Esophagus squamous epithelium (tissue), 5 donors: ENCODE measurements around the gene FAM163B. TPM values are rescaled to one million over a fixed set of nuclear protein-coding genes. Genes with fewer than 3 reads are reported as not detected.

ENCODE experiments used
- DNase-seq: peaks from one replicate; lab custom pipeline; 2025; lab: John Stamatoyannopoulos, UW
- H3K27ac ChIP-seq, 4 donors: fragments of 200-600 bp; sonication (generic); one replicate each; pipeline ENCODE4 v1.5.1; 2016 to 2019; ENCODE audit warnings: mild to moderate bottlenecking in 1 of 4
- H3K27me3 ChIP-seq, 4 donors: fragments of 200-600 bp; sonication (generic); 1 replicate in 3 of 4; 2 replicates in 1 of 4; pipeline versions ENCODE4 v1.5.1 to v1.6.0; 2017 to 2021; ENCODE audit warnings: antibody characterized with exemption in 1 of 4
- H3K36me3 ChIP-seq, 3 donors: fragments of 200-600 bp; sonication (generic); one replicate each; pipeline ENCODE4 v1.5.1; 2016 to 2019
- H3K4me1 ChIP-seq, 3 donors: fragments of 200-600 bp; sonication (generic); one replicate each; pipeline ENCODE4 v1.5.1; 2017 to 2019
- H3K4me3 ChIP-seq, 4 donors: fragments of 200-600 bp; sonication (generic); 1 replicate in 3 of 4; 2 replicates in 1 of 4; pipeline ENCODE4 v1.5.1; 2016 to 2019; ENCODE audit warnings: mild to moderate bottlenecking in 2 of 4, moderate library complexity in 1 of 4
- H3K9me3 ChIP-seq, 3 donors: fragments of 200-600 bp; sonication (generic); one replicate each; pipeline ENCODE4 v1.5.1; 2016 to 2019
- POLR2A ChIP-seq, 4 donors: fragments of 450-650 bp; IDR thresholded peaks; one replicate each; pipeline ENCODE4 v1.6.1; 2017; ENCODE audit warnings: antibody characterized with exemption in 4 of 4, mild to moderate bottlenecking in 4 of 4, moderate library complexity in 3 of 4
- WGBS, 2 donors: methylation state at CpG; one replicate each; pipeline ENCODE4 v1.1.5; 2018; 5-methylcytosine and 5-hydroxymethylcytosine counted together
- intact Hi-C: fragments of 100-400 bp; cut with DNase I; formaldehyde crosslinking; loops from one replicate; pipeline ENCODE4 v1.15.0; 2022
- total RNA-seq, 4 donors: library from RNA; depleted of rRNA; stranded (reverse); fragments of >200 nt; gene quantifications; one replicate each; pipeline ENCODE4 v1.1.0, GENCODE V29; 2016
- TF ChIP-seq, protein P1 (sequence below), 6 experiments: fragments of 450-650 bp in 4 of 6; fragments of 200-600 bp in 2 of 6; sonication (generic) in 2 of 6; IDR thresholded peaks; one replicate each; pipeline ENCODE4 v1.5.1; 2016 to 2019; ENCODE audit warnings: antibody characterized with exemption in 6 of 6, mild to moderate bottlenecking in 4 of 6, moderate library complexity in 4 of 6
- donor health status: DM: yes; HTN: yes; CAD: no.

The FAM163B gene
- total RNA-seq, 4 donors from 2014 or later, result not detected

DNA sequence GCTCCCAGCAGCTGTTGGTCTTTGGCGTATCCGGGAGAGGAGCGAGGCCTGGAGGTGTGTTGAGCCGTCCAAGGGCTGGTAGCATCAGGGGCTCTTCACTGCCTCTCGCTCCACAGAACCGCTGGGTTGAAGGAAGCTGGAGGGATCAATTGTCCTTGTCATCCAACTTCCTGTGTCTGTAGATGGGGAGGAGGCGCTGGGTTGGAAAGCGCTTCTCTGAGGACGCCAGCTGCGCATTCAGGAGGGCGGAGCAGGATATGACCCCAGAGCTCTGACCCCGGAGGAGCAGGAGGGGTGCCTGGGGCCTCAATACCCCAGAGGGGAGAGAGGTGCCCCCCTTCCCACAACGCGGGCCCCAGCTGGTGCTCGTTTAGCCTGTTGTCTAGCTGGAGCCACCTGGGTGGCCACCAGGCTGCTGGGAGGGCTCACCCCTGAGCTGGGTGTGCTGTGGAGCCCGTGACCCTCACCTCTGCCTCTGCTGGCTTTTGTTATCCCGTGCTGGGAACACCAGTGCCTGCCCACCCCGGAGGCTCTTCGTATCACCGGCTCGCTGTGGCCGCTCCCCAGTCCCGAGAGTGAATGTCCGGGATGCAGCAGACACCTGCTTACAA is 25.0 kb upstream of the FAM163B start:
- no peaks in the 10 kb centered on the region for H3K4me1 ChIP-seq
- TF ChIP-seq POLR2A (IDR thresholded peaks at IDR 0.05), result no peak
- TF ChIP-seq, protein P1, sequence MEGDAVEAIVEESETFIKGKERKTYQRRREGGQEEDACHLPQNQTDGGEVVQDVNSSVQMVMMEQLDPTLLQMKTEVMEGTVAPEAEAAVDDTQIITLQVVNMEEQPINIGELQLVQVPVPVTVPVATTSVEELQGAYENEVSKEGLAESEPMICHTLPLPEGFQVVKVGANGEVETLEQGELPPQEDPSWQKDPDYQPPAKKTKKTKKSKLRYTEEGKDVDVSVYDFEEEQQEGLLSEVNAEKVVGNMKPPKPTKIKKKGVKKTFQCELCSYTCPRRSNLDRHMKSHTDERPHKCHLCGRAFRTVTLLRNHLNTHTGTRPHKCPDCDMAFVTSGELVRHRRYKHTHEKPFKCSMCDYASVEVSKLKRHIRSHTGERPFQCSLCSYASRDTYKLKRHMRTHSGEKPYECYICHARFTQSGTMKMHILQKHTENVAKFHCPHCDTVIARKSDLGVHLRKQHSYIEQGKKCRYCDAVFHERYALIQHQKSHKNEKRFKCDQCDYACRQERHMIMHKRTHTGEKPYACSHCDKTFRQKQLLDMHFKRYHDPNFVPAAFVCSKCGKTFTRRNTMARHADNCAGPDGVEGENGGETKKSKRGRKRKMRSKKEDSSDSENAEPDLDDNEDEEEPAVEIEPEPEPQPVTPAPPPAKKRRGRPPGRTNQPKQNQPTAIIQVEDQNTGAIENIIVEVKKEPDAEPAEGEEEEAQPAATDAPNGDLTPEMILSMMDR (IDR thresholded peaks at IDR 0.05), result no peak
- peaks cover 0 to 76% (median 0%) of the 10 kb centered on the region in 4 donors for H3K27me3 ChIP-seq
- intact Hi-C loops, result no loop called here
- no peak overlapping the region for H3K27ac ChIP-seq
- WGBS, 2 donors, result 0% methylated on average over 1 of the region's 24 CpGs; no CpG with 5 or more reads in 1 of the 2 donors
- DNase-seq, result no peak
- H3K36me3 ChIP-seq, result no peaks in the 10 kb centered on the region
- no peaks in the 10 kb centered on the region for H3K9me3 ChIP-seq
- no peak overlapping the region for H3K4me3 ChIP-seq

DNA sequence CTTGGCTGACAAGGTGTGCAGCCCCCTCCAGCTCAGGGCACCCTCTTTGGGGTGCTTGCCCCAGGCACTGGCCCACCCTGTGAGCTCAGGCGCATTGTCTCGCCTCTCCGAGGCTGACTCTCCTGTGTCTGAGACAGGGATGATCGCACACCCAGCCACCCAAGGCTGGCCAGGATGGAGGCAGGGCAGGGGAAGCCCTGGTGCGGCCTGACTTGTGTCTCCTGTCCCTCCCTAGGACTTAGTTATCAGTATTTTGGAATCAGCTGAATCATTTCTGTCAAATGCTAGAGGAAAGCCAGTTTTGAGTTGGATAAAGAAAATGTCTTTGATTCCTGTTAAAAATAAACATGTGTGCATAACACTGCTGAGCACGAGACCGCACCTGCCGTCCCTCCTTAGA is 24.5 kb upstream of the FAM163B start:
- Histone ChIP-seq H3K36me3 (no peaks in the 10 kb centered on the region), H3K4me1 (no peaks in the 10 kb centered on the region), H3K27me3 (peaks cover 0 to 76% (median 0%) of the 10 kb centered on the region in 4 donors), H3K4me3 (no peak overlapping the region), H3K9me3 (no peaks in the 10 kb centered on the region), H3K27ac (no peak overlapping the region)
- no peak for DNase-seq
- TF ChIP-seq, protein P1 (IDR thresholded peaks at IDR 0.05), result no peak
- TF ChIP-seq POLR2A (IDR thresholded peaks at IDR 0.05), result no peak
- WGBS, 2 donors, result 40% methylated on average over 4 of the region's 8 CpGs; no CpG with 5 or more reads in 1 of the 2 donors
- intact Hi-C loops, result no loop called here

DNA sequence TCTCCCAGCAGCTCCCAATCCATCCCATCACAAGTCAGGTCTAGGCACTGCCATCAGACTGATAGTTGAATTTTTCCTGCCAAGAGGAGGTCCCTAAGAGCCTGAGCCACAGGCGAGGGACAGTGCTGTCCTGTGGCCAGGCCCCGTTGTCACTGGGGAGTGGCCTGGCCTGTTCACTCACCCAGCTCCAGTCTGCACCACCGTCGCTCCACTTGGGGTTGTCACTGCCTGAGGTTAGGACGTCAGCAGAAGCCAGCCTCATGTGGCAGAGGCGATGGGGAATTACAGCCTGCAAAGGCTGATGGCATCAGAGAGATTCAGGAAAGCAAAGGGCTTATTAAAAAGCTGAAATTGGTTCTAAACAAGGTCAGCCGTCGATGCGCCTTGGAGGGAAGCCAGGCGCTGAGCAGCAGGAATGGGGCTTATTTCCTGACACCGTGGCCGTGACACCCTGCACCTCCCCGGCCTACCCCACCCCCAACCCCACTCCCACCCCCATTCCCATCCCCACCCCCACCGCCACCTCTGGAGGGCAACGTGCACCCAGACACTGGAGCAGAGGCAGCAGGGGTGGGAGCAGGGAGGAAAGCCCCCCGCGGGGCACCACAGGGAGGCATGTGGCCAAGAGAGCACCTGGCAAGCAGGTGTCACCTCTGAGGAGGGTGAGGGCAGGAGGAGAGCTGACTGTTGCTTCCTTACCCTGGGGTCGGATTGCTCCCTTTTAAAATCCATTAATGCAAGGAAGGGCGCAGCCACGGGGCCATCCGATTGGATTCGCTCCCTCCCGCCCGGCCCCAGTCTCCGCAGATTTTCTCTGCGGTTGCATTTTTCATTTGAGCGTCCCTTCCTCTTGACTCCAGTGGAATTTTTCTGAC is 23.9 kb upstream of the FAM163B start:
- DNase-seq, result no peak
- 55 to 65% methylated on average over 13 to 18 of the region's 27 CpGs for WGBS, 2 donors

DNA sequence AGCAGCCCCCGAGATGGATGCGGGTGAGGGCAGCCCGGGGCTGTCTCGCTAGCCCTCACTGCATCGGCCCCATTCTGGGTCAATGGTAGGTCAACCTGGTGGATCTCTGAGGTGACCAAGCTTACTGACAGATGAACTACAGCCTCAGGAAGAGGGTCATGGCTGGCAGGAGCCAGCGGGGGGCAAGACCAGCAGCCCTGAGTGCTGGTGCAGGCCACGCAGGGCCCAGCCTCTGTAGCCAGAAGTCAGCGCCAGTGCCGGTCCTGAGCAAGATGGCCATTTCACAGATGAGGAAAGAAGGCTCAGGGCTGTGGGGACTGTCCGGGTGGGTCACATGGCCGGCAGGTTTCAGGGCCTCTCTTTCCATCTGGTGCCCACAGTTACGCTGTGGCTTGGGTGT is 21.9 kb upstream of the FAM163B start:
- DNase-seq, result no peak
- TF ChIP-seq POLR2A (IDR thresholded peaks at IDR 0.05), result no peak
- TF ChIP-seq, protein P1 (IDR thresholded peaks at IDR 0.05), result no peak
- Histone ChIP-seq H3K4me3 (no peak overlapping the region), H3K36me3 (no peaks in the 10 kb centered on the region), H3K27me3 (peaks cover 0 to 52% (median 0%) of the 10 kb centered on the region in 4 donors), H3K27ac (no peak overlapping the region), H3K9me3 (peaks cover 0 to under 1% (median 0%) of the 10 kb centered on the region in 3 donors), H3K4me1 (no peaks in the 10 kb centered on the region)
- 50 to 85% methylated on average over 1 to 10 of the region's 12 CpGs for WGBS, 2 donors
- intact Hi-C loops, result no loop called here

More for the DNA sequence above, 23.9 kb upstream of the FAM163B start:
- Histone ChIP-seq H3K36me3 (no peaks in the 10 kb centered on the region), H3K9me3 (no peaks in the 10 kb centered on the region), H3K4me3 (no peak overlapping the region), H3K4me1 (no peaks in the 10 kb centered on the region), H3K27ac (no peak overlapping the region), H3K27me3 (peaks cover 0 to 70% (median 0%) of the 10 kb centered on the region in 4 donors)
- TF ChIP-seq POLR2A (IDR thresholded peaks at IDR 0.05), result no peak
- TF ChIP-seq, protein P1 (IDR thresholded peaks at IDR 0.05), result no peak
- intact Hi-C loops, result no loop called here
